Adrenal gland (tissue), 12 donors: Measurements from ENCODE around the gene IZUMO3. TPM values are rescaled to one million over a fixed set of nuclear protein-coding genes. Genes with fewer than 3 reads are reported as not detected.

Source experiments
- DNase-seq, 7 donors: peaks; one replicate each; pipeline ENCODE4 v3.0.0-alpha.2; 2019 to 2020
- H3K27ac ChIP-seq, 5 donors: fragments of 200-600 bp; sonication (generic) in 4 of 5; 1 replicate in 3 of 5; 2 replicates in 2 of 5; pipeline versions ENCODE4 v1.5.1 to v1.8.0; 2016 to 2020; ENCODE audit warnings: mild to moderate bottlenecking in 1 of 5
- H3K27me3 ChIP-seq: fragments of 200-600 bp; 2 replicates; pipeline ENCODE4 v1.8.0; 2021
- H3K36me3 ChIP-seq, 2 donors: fragments of 200-600 bp; replicated peaks in 1 of 2; 1 replicate in 1 of 2; 2 replicates in 1 of 2; pipeline versions ENCODE4 v1.5.1 to v1.8.0; 2018 to 2022
- H3K4me1 ChIP-seq, 2 donors: fragments of 200-600 bp; replicated peaks in 1 of 2; 1 replicate in 1 of 2; 2 replicates in 1 of 2; pipeline versions ENCODE4 v1.5.1 to v1.8.0; 2018 to 2021
- H3K4me3 ChIP-seq, 4 donors: fragments of 200-600 bp; sonication (generic) in 3 of 4; one replicate each; pipeline ENCODE4 v1.5.1; 2016 to 2018
- H3K9me3 ChIP-seq, 3 donors: fragments of 200-600 bp; sonication (generic) in 1 of 3; replicated peaks in 1 of 3; 1 replicate in 2 of 3; 2 replicates in 1 of 3; pipeline versions ENCODE4 v1.5.1 to v1.8.0; 2016 to 2021
- CTCF ChIP-seq, 6 experiments: fragments of 450-650 bp in 4 of 6; fragments of 200-600 bp in 2 of 6; sonication (generic) in 1 of 6; IDR thresholded peaks; 1 replicate in 5 of 6; 2 replicates in 1 of 6; pipeline versions ENCODE4 v1.5.1 to v1.8.0; 2016 to 2021; ENCODE audit warnings: antibody characterized with exemption in 6 of 6, mild to moderate bottlenecking in 2 of 6, moderate library complexity in 1 of 6
- POLR2A ChIP-seq, 2 donors: fragments of 450-650 bp; IDR thresholded peaks; one replicate each; pipeline ENCODE4 v1.6.1; 2017; ENCODE audit warnings: antibody characterized with exemption in 2 of 2, mild to moderate bottlenecking in 2 of 2, moderate library complexity in 1 of 2
- WGBS, 4 donors: extraction: QIAGEN DNeasy Blood & Tissue Kit in 2 of 4; methylation state at CpG; one replicate each; pipeline versions ENCODE4 v1.1.5 to v1.1.7; 2013 to 2017; 5-methylcytosine and 5-hydroxymethylcytosine counted together
- intact Hi-C, 2 donors: fragments of 100-400 bp; cut with DNase I; formaldehyde crosslinking; loops; one replicate each; pipeline versions ENCODE4 v1.14.1 to v1.15.0; 2022 to 2023
- polyA plus RNA-seq, 3 donors: library from polyadenylated mRNA; stranded (reverse); fragments of 200-250 nt in 2 of 3; fragments of 350-450 nt in 1 of 3; fragmentation: Illumina TruSeq in 1 of 3; extraction: RNeasy Lipid Tissue Mini Kit (QIAGEN cat#74804) in 1 of 3; gene quantifications; one replicate each; pipeline ENCODE4 v1.2.3, GENCODE V29; 2013 to 2014
- total RNA-seq, 9 donors: library from RNA; depleted of rRNA in 4 of 9; stranded (reverse); fragments of >200 nt in 4 of 9; fragments of 120-200 nt in 1 of 9; fragmentation: NEBNext Ultra II Directional in 1 of 9; extraction: Animal tissue kit (Norgen Biotek cat#: 25700) in 1 of 9; gene quantifications; one replicate each; pipeline versions ENCODE4 v1.1.0 to v1.2.4, GENCODE V29; 2013 to 2023
- donor health status: healthy with polysubstance abuse.
- donor health status: Bipolar disorder and iron deficiency.
- donor health status: DM: yes; HTN: yes; CAD: no.
- donor health status: DM: no; HTN: no; CAD: no.
- donor health status: DM: no; HTN: no; CAD: no.
- donor health status: DM: yes; HTN: yes; CAD: no.

Gene IZUMO3
- total and polyA plus RNA-seq, 12 donors, result not detected

DNA sequence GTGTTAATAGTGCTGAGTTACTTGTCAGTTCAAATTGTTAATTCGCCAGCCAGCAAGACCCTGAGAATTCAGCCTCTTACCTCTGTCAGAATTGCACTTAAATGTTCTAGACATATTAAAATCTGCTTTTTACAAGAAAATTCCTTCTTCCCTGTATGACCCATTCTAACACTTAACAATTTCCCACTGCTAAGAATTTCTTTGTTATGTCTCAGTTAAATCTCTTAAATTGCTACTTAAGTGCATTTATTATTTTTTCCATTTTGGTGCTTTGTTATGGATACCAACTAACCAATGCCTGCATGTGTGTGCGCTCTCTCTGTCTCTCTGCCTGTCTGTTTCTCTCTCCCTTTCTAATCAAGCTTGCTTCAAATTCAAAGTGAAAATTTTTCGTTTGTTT, 44.9 kb downstream of the IZUMO3 start:
- H3K36me3 ChIP-seq, result no peaks in the 10 kb centered on the region
- H3K27me3 ChIP-seq, result no peaks in the 10 kb centered on the region
- no peak for TF ChIP-seq CTCF (IDR thresholded peaks at IDR 0.05)
- 60 to 73% (median 64%) methylated on average over 3 of the region's 3 CpGs for WGBS, 4 donors
- no peaks in the 10 kb centered on the region for H3K4me1 ChIP-seq
- H3K27ac ChIP-seq, result no peak overlapping the region
- no peak overlapping the region for H3K4me3 ChIP-seq
- no peak for DNase-seq
- intact Hi-C loops, result no loop called here
- no peaks in the 10 kb centered on the region for H3K9me3 ChIP-seq

DNA sequence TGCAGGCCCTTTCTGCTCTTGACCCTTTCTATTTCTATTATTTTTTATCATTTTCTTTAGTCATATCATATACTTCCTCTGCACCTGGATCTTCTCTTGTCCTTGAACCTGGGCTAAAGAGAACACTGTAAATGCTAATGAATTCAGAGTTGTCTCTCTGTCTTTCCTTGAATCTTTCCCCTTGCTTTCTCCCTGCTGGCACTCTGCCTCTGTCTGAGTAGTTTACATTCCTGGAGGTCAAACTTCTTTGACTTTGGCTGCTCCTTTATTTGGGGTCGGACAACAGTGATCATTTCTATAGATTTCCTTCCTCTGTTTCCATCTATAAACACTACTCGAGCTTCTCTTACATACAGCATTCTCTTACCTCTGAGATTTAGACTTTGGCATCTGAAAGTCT, 47.1 kb downstream of the IZUMO3 start:
- no peak for TF ChIP-seq POLR2A (IDR thresholded peaks at IDR 0.05)
- TF ChIP-seq CTCF (IDR thresholded peaks at IDR 0.05), result no peak

GRCh38 chr9:24497671-24498070, 48.0 kb downstream of the IZUMO3 start:
- Histone ChIP-seq H3K4me1 (no peaks in the 10 kb centered on the region), H3K27ac (no peak overlapping the region), H3K36me3 (no peaks in the 10 kb centered on the region), H3K4me3 (no peak overlapping the region), H3K27me3 (no peaks in the 10 kb centered on the region), H3K9me3 (no peaks in the 10 kb centered on the region)
- DNase-seq, result no peak
- intact Hi-C loops, result no loop called here
- TF ChIP-seq POLR2A (IDR thresholded peaks at IDR 0.05) (no peak), CTCF (IDR thresholded peaks at IDR 0.05) (no peak)
- WGBS, 4 donors, result 56 to 65% (median 57%) methylated on average over 4 of the region's 4 CpGs

More for the DNA sequence above, 47.1 kb downstream of the IZUMO3 start:
- no peak for DNase-seq
- H3K27me3 ChIP-seq, result no peaks in the 10 kb centered on the region
- H3K27ac ChIP-seq, result no peak overlapping the region
- H3K9me3 ChIP-seq, result no peaks in the 10 kb centered on the region
- H3K4me1 ChIP-seq, result no peaks in the 10 kb centered on the region
- H3K4me3 ChIP-seq, result no peak overlapping the region
- 25 to 39% (median 34%) methylated on average over 2 of the region's 2 CpGs for WGBS, 4 donors
- intact Hi-C loops, result no loop called here
- no peaks in the 10 kb centered on the region for H3K36me3 ChIP-seq
